ENCODE results near the gene DTNA. TPM values are rescaled to one million over a fixed set of nuclear protein-coding genes. Genes with fewer than 3 reads are reported as not detected.

Gene DTNA
- total RNA-seq, 1 donor = 22.0 TPM

GRCh38 chr18:34744569-34744968 is 34.5 kb downstream of the DTNA start:
- TF ChIP-seq, protein P1, sequence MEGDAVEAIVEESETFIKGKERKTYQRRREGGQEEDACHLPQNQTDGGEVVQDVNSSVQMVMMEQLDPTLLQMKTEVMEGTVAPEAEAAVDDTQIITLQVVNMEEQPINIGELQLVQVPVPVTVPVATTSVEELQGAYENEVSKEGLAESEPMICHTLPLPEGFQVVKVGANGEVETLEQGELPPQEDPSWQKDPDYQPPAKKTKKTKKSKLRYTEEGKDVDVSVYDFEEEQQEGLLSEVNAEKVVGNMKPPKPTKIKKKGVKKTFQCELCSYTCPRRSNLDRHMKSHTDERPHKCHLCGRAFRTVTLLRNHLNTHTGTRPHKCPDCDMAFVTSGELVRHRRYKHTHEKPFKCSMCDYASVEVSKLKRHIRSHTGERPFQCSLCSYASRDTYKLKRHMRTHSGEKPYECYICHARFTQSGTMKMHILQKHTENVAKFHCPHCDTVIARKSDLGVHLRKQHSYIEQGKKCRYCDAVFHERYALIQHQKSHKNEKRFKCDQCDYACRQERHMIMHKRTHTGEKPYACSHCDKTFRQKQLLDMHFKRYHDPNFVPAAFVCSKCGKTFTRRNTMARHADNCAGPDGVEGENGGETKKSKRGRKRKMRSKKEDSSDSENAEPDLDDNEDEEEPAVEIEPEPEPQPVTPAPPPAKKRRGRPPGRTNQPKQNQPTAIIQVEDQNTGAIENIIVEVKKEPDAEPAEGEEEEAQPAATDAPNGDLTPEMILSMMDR (IDR thresholded peaks at IDR 0.05; ENCODE audit: insufficient read depth, low read length) = no peak
- no peak for DNase-seq (ENCODE audit: low read depth)
- no peak overlapping the region for H3K4me3 ChIP-seq (ENCODE audit: low read depth, low read length)

GRCh38 chr18:34746614-34747013 is 36.5 kb downstream of the DTNA start:
- H3K4me3 ChIP-seq (ENCODE audit: low read depth, low read length) = no peak overlapping the region
- no peak for DNase-seq (ENCODE audit: low read depth)
- TF ChIP-seq, protein P1 (IDR thresholded peaks at IDR 0.05; ENCODE audit: insufficient read depth, low read length) = no peak

DNA sequence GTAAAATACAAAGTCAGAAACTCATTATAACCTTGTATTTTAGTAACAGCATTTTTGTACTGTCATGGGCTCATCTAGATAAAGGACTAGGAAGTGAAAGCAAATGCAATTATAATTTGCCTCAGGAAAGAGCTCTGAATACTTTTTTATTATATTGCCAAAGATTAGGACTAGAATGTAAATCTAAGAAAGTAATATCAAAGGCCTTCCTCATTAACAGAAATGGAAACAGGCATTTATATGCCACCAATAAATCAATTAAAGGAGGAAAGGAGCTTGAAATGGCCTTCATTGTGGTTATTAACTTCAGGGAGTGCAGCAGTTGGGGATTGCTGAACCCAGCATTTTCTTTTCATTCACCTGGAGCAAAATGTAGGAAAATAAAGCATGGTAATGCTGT is 39.6 kb downstream of the DTNA start:
- no peak overlapping the region for H3K4me3 ChIP-seq (ENCODE audit: low read depth, low read length)
- no peak for DNase-seq (ENCODE audit: low read depth)
- TF ChIP-seq, protein P1 (IDR thresholded peaks at IDR 0.05; ENCODE audit: insufficient read depth, low read length) = no peak

GRCh38 chr18:34752056-34752455 is 42.0 kb downstream of the DTNA start:
- TF ChIP-seq, protein P1 (IDR thresholded peaks at IDR 0.05; ENCODE audit: insufficient read depth, low read length) = no peak
- DNase-seq (ENCODE audit: low read depth) = no peak
- H3K4me3 ChIP-seq (ENCODE audit: low read depth, low read length) = no peak overlapping the region

GRCh38 chr18:34754300-34754699 is 44.2 kb downstream of the DTNA start:
- TF ChIP-seq, protein P1 (IDR thresholded peaks at IDR 0.05; ENCODE audit: insufficient read depth, low read length) = no peak
- DNase-seq (ENCODE audit: low read depth) = no peak
- H3K4me3 ChIP-seq (ENCODE audit: low read depth, low read length) = no peak overlapping the region

- TF ChIP-seq, protein P1 (IDR thresholded peaks at IDR 0.05; ENCODE audit: insufficient read depth, low read length) = no peak
- H3K4me3 ChIP-seq (ENCODE audit: low read depth, low read length) = no peak overlapping the region
- no peak for DNase-seq (ENCODE audit: low read depth)
Measured at GRCh38 chr18:34757666-34758065, 47.6 kb downstream of the DTNA start.

DNA sequence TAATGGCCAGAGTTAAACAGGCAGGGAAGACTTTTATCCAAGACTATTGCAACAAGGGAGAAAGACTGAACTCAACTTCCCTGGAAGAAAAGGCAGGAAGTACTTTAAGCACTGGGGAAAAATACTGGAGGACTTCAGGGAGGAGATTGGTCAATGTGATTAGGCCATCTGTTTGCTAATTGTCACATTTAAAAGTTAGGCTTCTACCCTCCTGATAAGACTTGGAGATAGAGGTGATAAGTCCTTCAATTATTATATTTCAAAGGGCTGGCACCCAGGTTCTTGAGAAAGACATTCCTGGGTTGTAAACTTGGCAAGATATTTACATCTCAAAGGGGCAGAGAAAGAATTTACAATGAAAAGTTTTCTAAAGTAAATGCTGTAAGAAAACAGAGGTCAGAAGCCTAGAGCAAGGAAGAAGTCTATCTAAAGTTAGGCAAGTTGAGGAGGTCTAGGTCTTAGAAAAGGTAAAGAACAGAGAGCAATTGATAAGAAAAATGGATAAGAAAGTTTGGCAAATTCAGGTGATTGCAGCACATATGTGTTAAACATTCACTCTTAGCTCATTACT is 48.4 kb downstream of the DTNA start:
- TF ChIP-seq, protein P1 (IDR thresholded peaks at IDR 0.05; ENCODE audit: insufficient read depth, low read length) = no peak
- no peak for DNase-seq (ENCODE audit: low read depth)
- no peak overlapping the region for H3K4me3 ChIP-seq (ENCODE audit: low read depth, low read length)

Data from fibroblast of the aortic adventitia (primary cell).